Activated CD8-positive, alpha-beta T cell treated with anti-CD3 and anti-CD28 coated beads, Interleukin-2, amount 10 ng/mL, durations not matched to agents 7 days and 5 days (primary cell): ENCODE results near the gene ECE2. TPM values are rescaled to one million over a fixed set of nuclear protein-coding genes. Genes with fewer than 3 reads are reported as not detected.

ENCODE experiments used
- ATAC-seq: fragments of 150-1000 bp; cut with Tn5 transposase; one replicate; pipeline ENCODE4 v1.10.0; 2021; ENCODE audit warnings: moderate library complexity
- CTCF ChIA-PET: fragments of 350-600 bp; sonication (Branson Sonifier 250); formaldehyde crosslinking; loops from one replicate; lab custom pipeline; 2021; ENCODE audit warnings: antibody characterized with exemption; lab: Charles Lee
- POLR2A ChIA-PET: fragments of 350-600 bp; sonication (Branson Sonifier 250); formaldehyde crosslinking; loops from one replicate; lab custom pipeline; 2021; ENCODE audit warnings: antibody characterized with exemption; lab: Charles Lee
- DNase-seq: peaks from one replicate; pipeline ENCODE4 v3.0.0-alpha.2; 2020
- H3K27ac Mint-ChIP-seq: one replicate; pipeline ENCODE4 v1.8.0; 2021; ENCODE audit warnings: mild to moderate bottlenecking, mixed read lengths
- H3K27me3 Mint-ChIP-seq: one replicate; pipeline ENCODE4 v1.8.0; 2021; ENCODE audit warnings: low read depth, mixed read lengths
- H3K36me3 Mint-ChIP-seq: one replicate; pipeline ENCODE4 v1.8.0; 2021; ENCODE audit warnings: low read depth, mixed read lengths
- H3K4me1 Mint-ChIP-seq: one replicate; pipeline ENCODE4 v1.8.0; 2021; ENCODE audit warnings: low read depth, mixed read lengths
- H3K4me3 Mint-ChIP-seq: one replicate; pipeline ENCODE4 v1.8.0; 2021; ENCODE audit warnings: mild to moderate bottlenecking, mixed read lengths
- H3K9me3 Mint-ChIP-seq: one replicate; pipeline ENCODE4 v1.8.0; 2022; ENCODE audit warnings: mixed read lengths; ENCODE audit not compliant: insufficient read depth
- total RNA-seq, 2 experiments: library from RNA; stranded (reverse); gene quantifications; one replicate each; pipeline ENCODE4 v1.2.3, GENCODE V29; 2021

Gene ECE2
- total RNA-seq, 2 experiments from 2014 or later, result not detected

DNA sequence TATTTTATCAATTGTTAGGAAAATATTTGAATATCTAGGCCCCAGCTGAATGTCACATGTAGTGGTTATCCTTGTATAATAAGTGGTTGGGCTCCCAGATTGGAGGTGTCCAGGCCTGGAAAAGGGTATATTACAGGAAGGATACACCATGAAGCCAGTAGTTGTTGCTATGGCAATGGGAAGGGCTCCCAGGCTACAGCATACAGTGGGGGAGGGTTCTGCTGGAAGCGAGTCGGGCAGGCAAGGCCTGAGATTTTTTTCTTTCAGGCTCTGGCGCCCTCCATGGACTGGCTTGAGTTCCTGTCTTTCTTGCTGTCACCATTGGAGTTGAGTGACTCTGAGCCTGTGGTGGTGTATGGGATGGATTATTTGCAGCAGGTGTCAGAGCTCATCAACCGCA is 8.9 kb downstream of the ECE2 start:
- no peaks in the 10 kb centered on the region for H3K36me3 Mint-ChIP-seq
- POLR2A ChIA-PET, result no interaction called here

DNA sequence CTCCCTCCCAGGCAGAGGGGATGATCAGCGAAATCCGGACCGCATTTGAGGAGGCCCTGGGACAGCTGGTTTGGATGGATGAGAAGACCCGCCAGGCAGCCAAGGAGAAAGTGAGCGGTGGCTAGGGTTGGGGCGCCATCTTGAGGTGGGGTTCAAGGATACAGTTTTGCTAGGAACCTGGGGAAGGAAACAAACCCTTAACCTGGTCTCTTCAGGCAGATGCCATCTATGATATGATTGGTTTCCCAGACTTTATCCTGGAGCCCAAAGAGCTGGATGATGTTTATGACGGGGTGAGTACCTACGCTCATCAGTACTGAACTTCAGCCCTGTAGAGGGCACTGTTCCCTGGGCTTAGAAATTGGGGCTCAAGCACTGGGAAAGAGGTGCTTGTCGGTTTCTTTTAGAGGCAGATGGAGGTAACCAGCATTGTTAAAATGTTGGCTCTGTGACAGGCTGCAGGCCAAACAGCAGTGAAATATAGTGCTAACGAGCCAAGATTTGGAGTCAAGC is 13.7 kb downstream of the ECE2 start:
- ATAC-seq (peak; percentile 77), DNase-seq (peak; percentile 77)
- POLR2A ChIA-PET, result no interaction called here
- H3K9me3 Mint-ChIP-seq, result no peaks in the 10 kb centered on the region
- CTCF ChIA-PET, result interaction anchor here (1.0 to 4.1 kb wide), 9 partner anchors 27 to 405 kb away, joined by 3 to 33 read pairs (median 3); partner anchors contain the start of genes EEF1AKMT4 and PARL
- peaks cover 8% of the 10 kb centered on the region for H3K27me3 Mint-ChIP-seq
- H3K36me3 Mint-ChIP-seq, result no peaks in the 10 kb centered on the region
- H3K4me3 Mint-ChIP-seq, result no peak overlapping the region
- no peak overlapping the region for H3K27ac Mint-ChIP-seq
- peaks cover 2% of the 10 kb centered on the region for H3K4me1 Mint-ChIP-seq

More for the DNA sequence above, 8.9 kb downstream of the ECE2 start:
- no peak overlapping the region for H3K4me3 Mint-ChIP-seq
- peaks cover 2% of the 10 kb centered on the region for H3K4me1 Mint-ChIP-seq
- H3K9me3 Mint-ChIP-seq, result no peaks in the 10 kb centered on the region
- ATAC-seq (no peak), DNase-seq (peak; percentile 43)
- CTCF ChIA-PET, result interaction anchor here (0.7 to 0.9 kb wide), 3 partner anchors 57 to 389 kb away, joined by 3 to 6 read pairs (median 3); no protein-coding TSS in a partner anchor
- peaks cover 9% of the 10 kb centered on the region for H3K27me3 Mint-ChIP-seq
- no peak overlapping the region for H3K27ac Mint-ChIP-seq

DNA sequence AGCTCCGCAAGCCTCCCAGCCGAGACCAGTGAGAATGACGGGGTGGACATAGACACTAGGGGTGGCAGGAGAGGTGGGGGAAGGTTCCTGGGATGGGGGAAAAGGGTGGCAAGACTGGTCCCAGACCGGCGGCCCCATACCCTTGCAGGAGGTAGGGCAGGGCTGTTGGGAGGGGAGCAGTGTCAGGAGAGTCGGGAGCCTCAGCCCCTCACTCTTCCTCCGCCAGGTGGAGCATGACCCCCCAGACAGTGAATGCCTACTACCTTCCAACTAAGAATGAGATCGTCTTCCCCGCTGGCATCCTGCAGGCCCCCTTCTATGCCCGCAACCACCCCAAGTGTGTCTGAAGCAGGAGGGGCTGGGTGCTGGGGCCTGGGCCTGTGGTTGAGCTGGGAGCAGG is 14.5 kb downstream of the ECE2 start:
- Mint-ChIP-seq H3K4me1 (peaks cover 2% of the 10 kb centered on the region), H3K36me3 (no peaks in the 10 kb centered on the region), H3K4me3 (no peak overlapping the region), H3K9me3 (no peaks in the 10 kb centered on the region), H3K27ac (no peak overlapping the region), H3K27me3 (peaks cover 14% of the 10 kb centered on the region)
- CTCF ChIA-PET, result interaction anchor here (1.2 to 4.1 kb wide), 3 partner anchors 28 to 63 kb away, joined by 3 to 33 read pairs (median 3); no protein-coding TSS in a partner anchor
- no peak for DNase-seq
- POLR2A ChIA-PET, result no interaction called here
- no peak for ATAC-seq

DNA sequence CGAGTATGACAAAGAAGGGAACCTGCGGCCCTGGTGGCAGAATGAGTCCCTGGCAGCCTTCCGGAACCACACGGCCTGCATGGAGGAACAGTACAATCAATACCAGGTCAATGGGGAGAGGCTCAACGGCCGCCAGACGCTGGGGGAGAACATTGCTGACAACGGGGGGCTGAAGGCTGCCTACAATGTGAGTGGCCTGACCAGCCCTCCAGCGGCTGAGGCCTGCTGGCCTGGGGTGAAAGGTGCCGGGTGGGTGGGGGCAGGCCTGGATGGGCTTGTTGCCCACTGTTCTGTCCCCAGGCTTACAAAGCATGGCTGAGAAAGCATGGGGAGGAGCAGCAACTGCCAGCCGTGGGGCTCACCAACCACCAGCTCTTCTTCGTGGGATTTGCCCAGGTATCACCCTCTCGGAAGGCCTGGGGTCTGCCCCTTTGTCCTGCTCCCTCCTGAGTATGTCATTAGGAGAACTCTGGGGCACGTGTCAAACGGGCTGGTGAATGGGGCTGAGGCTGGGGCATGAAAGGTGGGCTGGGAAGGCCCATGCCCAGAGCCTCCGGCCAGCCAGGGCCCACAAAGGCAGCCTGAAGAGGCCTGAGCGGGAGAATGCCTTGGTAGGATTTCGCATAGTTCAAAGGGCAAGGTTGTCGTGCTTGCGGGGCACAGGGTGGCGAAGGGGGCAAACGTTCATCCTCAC is 15.4 kb downstream of the ECE2 start:
- H3K4me1 Mint-ChIP-seq, result peaks cover 2% of the 10 kb centered on the region
- ATAC-seq (no peak), DNase-seq (no peak)
- no peaks in the 10 kb centered on the region for H3K9me3 Mint-ChIP-seq
- H3K36me3 Mint-ChIP-seq, result no peaks in the 10 kb centered on the region
- H3K27me3 Mint-ChIP-seq, result peaks cover 11% of the 10 kb centered on the region
- POLR2A ChIA-PET, result no interaction called here
- CTCF ChIA-PET, result interaction anchor here (1.3 to 4.1 kb wide), 3 partner anchors 38 to 64 kb away, joined by 3 to 33 read pairs (median 3); no protein-coding TSS in a partner anchor
- H3K27ac Mint-ChIP-seq, result no peak overlapping the region
- H3K4me3 Mint-ChIP-seq, result no peak overlapping the region

DNA sequence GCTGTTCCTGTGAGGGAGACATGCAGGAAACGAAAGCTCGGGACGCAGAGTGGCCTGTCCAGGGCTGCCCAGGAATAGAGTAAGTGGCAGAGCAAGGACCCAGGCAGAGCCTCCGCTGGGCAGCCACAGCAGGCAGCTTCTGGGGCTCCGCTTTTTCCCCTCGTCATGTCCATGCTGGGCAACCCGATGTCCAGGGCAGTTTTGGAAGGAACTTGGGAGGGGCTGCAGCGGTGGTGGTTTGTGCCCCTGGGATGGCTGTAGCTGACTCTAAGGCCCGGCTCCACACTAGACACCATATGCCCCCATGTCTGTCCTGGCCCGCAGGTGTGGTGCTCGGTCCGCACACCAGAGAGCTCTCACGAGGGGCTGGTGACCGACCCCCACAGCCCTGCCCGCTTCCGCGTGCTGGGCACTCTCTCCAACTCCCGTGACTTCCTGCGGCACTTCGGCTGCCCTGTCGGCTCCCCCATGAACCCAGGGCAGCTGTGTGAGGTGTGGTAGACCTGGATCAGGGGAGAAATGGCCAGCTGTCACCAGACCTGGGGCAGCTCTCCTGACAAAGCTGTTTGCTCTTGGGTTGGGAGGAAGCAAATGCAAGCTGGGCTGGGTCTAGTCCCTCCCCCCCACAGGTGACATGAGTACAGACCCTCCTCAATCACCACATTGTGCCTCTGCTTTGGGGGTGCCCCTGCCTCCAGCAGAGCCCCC is 16.1 kb downstream of the ECE2 start:
- POLR2A ChIA-PET, result no interaction called here
- no peak overlapping the region for H3K27ac Mint-ChIP-seq
- H3K36me3 Mint-ChIP-seq, result no peaks in the 10 kb centered on the region
- peaks cover 10% of the 10 kb centered on the region for H3K27me3 Mint-ChIP-seq
- no peak overlapping the region for H3K4me3 Mint-ChIP-seq
- H3K4me1 Mint-ChIP-seq, result peaks cover 2% of the 10 kb centered on the region
- H3K9me3 Mint-ChIP-seq, result no peaks in the 10 kb centered on the region
- DNase-seq, result no peak
- ATAC-seq, result no peak
- CTCF ChIA-PET, result interaction anchor here (1.3 to 4.1 kb wide), 2 partner anchors 39 to 65 kb away, joined by 3 to 33 read pairs; no protein-coding TSS in a partner anchor

DNA sequence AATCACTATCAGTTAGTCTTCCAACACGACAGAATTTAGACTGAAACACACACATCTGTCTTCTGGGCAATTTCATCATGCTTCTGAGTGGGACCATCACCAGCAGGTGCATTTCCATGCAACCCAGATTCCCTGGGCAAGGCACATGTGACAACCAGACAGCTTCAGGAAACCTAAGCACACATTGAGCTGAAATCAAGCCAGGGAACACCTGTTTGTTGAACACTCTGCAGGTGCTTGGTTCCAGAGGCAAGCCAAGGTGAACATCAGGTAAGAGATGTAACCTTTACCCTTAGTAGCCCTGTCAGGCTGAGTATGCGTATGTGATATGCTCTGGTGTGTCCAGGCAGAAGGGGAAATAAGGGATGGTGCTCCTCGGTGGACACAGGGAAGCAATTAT is 19.9 kb downstream of the ECE2 start:
- H3K4me3 Mint-ChIP-seq, result no peak overlapping the region
- H3K36me3 Mint-ChIP-seq, result peaks cover 12% of the 10 kb centered on the region
- DNase-seq (no peak), ATAC-seq (no peak)
- CTCF ChIA-PET, result interaction anchor here (1.4 to 3.6 kb wide), 2 partner anchors 68 to 411 kb away, joined by 3 to 11 read pairs; partner anchors contain the start of gene PARL
- H3K27me3 Mint-ChIP-seq, result peaks cover 11% of the 10 kb centered on the region
- no peak overlapping the region for H3K27ac Mint-ChIP-seq
- POLR2A ChIA-PET, result no interaction called here
- peaks cover 21% of the 10 kb centered on the region for H3K4me1 Mint-ChIP-seq
- no peaks in the 10 kb centered on the region for H3K9me3 Mint-ChIP-seq

DNA sequence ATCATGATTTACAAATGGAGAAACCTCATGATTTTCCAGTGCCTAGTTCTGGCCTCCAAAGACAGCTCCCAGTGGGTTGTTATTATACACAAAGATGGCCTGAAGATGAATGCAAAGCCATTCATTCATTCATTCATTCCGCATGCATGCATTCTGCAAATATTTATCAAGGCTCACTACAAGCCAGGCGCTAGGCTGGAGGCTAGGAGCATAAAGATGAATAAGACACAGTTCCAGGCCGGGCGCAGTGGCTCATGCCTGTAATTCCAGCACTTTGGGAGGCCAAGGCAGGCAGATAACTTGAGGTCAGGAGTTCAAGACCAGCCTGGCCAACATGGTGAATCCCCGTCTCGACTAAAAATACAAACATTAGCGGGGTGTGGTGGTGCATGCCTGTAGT is 20.8 kb downstream of the ECE2 start:
- peaks cover 11% of the 10 kb centered on the region for H3K27me3 Mint-ChIP-seq
- CTCF ChIA-PET, result no interaction called here
- no peak overlapping the region for H3K27ac Mint-ChIP-seq
- no peak overlapping the region for H3K4me3 Mint-ChIP-seq
- peaks cover 17% of the 10 kb centered on the region for H3K36me3 Mint-ChIP-seq
- H3K4me1 Mint-ChIP-seq, result peaks cover 25% of the 10 kb centered on the region
- POLR2A ChIA-PET, result no interaction called here
- ATAC-seq (no peak), DNase-seq (no peak)
- no peaks in the 10 kb centered on the region for H3K9me3 Mint-ChIP-seq

DNA sequence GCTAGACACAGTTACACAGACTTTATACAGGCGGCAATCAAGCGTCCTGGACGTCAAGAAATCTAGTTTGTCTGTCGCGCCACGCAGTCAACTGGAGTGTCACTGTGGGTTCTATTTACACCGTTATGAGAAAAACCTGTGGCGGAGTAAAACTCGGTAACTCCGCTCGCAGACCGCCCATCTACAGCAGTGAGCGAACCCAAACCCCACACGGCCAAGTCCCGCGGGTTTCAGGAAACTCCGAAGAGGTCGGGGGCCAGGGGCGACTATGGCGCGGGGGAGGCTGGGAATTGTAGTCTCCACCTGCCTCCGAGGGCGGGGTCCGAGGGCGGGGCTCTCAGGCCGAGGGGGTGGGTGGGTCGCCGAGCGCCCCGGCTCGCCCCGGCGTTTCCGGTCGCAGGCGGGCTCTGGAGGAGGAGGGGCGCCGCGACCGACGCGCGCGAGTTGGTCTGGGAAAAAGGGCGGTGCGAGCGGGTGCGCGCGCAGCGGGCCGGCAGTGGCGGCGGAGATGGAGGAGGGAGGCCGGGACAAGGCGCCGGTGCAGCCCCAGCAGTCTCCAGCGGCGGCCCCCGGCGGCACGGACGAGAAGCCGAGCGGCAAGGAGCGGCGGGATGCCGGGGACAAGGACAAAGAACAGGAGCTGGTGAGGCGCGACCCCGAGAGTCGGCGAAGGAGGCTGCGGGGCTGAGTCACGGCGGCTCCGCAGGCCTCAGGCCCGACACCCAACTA is 23.1 kb downstream of the ECE2 start, which contains the start of gene PSMD2:
PSMD2 (plus strand) TSS at position 483 of the 729 bp plus-strand sequence; CDS start at position 509, 26 bp downstream.
- H3K4me3 Mint-ChIP-seq, result peak within 1 kb of the TSS; percentile 95
- ATAC-seq, result peak; percentile 97
- H3K9me3 Mint-ChIP-seq, result no peaks in the 10 kb centered on the region
- POLR2A ChIA-PET, result interaction anchor here (0.9 to 1.1 kb wide), 2 partner anchors 17 to 318 kb away, joined by 3 read pairs; no protein-coding TSS in a partner anchor
- CTCF ChIA-PET, result no interaction called here
- DNase-seq, result peak; percentile 99
- H3K27me3 Mint-ChIP-seq, result peaks cover 9% of the 10 kb centered on the region
- peaks cover 27% of the 10 kb centered on the region for H3K4me1 Mint-ChIP-seq
- peak within 1 kb of the TSS; percentile 87 for H3K27ac Mint-ChIP-seq
- H3K36me3 Mint-ChIP-seq, result peaks cover 39% of the 10 kb centered on the region

DNA sequence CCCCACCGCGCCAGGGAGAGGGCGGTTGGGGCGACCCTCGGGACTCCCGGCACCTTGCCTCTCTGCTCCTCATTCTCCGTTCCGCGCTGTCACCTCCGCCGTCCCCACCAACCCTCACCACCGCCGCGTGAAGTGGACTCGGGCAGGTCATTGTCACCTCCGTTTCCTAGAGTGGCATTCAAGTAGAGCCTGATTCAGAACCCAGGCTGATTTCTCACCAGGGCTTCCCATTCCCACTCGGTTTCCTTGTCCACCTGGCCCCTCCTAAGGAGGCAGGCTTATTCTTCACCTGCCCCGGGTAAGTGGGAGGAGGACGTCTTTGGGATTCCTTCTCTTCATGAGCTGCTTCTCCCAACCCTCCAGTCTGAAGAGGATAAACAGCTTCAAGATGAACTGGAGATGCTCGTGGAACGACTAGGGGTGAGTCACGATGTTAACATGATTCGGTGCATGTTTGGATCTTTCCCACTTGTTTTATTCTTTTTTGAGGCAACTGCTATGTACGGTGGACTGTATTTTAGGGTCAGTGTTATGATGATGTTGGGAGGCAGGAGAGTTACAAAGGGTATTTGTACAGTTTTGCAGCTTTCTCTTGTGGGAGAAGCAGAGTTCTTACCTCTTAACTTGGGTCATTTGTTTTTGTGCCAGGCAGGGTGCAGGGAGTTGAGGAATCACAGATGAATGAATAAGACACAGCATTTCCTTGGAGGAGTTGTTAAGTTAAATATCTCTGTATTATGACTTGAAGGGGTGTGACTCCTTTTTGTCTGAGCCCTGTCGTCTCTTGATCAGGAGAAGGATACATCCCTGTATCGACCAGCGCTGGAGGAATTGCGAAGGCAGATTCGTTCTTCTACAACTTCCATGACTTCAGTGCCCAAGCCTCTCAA is 23.9 kb downstream of the ECE2 start:
- peak overlapping the region; percentile 87 for H3K27ac Mint-ChIP-seq
- ChIA-PET POLR2A (interaction anchor here (0.9 to 1.1 kb wide), 2 partner anchors 16 to 319 kb away, joined by 3 read pairs; no protein-coding TSS in a partner anchor), CTCF (interaction anchor here (1.6 kb wide), 1 partner anchor 16 kb away, joined by 4 read pairs; no protein-coding TSS in a partner anchor)

DNA sequence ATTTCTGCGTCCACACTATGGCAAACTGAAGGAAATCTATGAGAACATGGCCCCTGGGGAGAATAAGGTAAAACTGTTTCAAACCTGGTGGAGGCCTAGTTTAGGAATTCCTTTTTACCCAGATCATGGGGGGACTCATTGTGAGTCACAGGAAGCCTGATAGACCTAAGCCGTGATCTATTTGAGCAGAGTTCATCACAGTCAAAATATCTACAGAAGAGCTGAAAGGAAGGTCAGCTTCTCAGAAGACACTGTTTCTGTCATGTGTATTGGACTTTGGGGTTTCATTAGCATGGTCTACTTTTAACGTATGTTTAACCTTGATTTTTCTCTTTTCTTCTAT is 24.5 kb downstream of the ECE2 start:
- Mint-ChIP-seq H3K27ac (no peak overlapping the region), H3K9me3 (no peaks in the 10 kb centered on the region), H3K4me1 (peaks cover 27% of the 10 kb centered on the region), H3K4me3 (peak overlapping the region; percentile 95), H3K36me3 (peaks cover 49% of the 10 kb centered on the region), H3K27me3 (peaks cover 3% of the 10 kb centered on the region)
- ATAC-seq (no peak), DNase-seq (no peak)
- ChIA-PET CTCF (interaction anchor here (1.6 kb wide), 1 partner anchor 16 kb away, joined by 4 read pairs; no protein-coding TSS in a partner anchor), POLR2A (interaction anchor here (1.2 kb wide), 1 partner anchor 15 kb away, joined by 6 read pairs; no protein-coding TSS in a partner anchor)

More for the DNA sequence above, 23.9 kb downstream of the ECE2 start:
- ATAC-seq (no peak), DNase-seq (no peak)
- Mint-ChIP-seq H3K36me3 (peaks cover 46% of the 10 kb centered on the region), H3K9me3 (no peaks in the 10 kb centered on the region), H3K4me1 (peaks cover 27% of the 10 kb centered on the region), H3K4me3 (peak overlapping the region; percentile 95), H3K27me3 (peaks cover 7% of the 10 kb centered on the region)
